Sigmoid colon (tissue), 4 donors: ENCODE data around the gene SOAT2.

ENCODE experiments used
- CTCF ChIP-seq, 4 experiments: fragments of 450-650 bp in 3 of 4; fragments of 200-600 bp in 1 of 4; IDR thresholded peaks; one replicate each; pipeline ENCODE4 v1.5.1; 2016 to 2019; ENCODE audit warnings: antibody characterized with exemption in 4 of 4, mild to moderate bottlenecking in 3 of 4, moderate library complexity in 2 of 4
- EP300 ChIP-seq, 4 donors: sonication (generic); formaldehyde crosslinking; IDR thresholded peaks; one replicate each; pipeline ENCODE4 v1.6.1; 2017; ENCODE audit warnings: antibody characterized with exemption in 4 of 4
- POLR2A ChIP-seq, 2 donors: fragments of 450-650 bp; IDR thresholded peaks; one replicate each; pipeline ENCODE4 v1.6.1; 2016; ENCODE audit warnings: antibody characterized with exemption in 2 of 2, mild to moderate bottlenecking in 2 of 2, moderate library complexity in 2 of 2
- POLR2AphosphoS5 ChIP-seq, 4 donors: sonication (generic); formaldehyde crosslinking; IDR thresholded peaks; one replicate each; pipeline ENCODE4 v1.6.1; 2017; ENCODE audit warnings: antibody characterized with exemption in 4 of 4

- TF ChIP-seq POLR2AphosphoS5 (IDR thresholded peaks at IDR 0.05) (no peak), CTCF (IDR thresholded peaks at IDR 0.05) (no peak), EP300 (IDR thresholded peaks at IDR 0.05) (no peak), POLR2A (IDR thresholded peaks at IDR 0.05) (no peak)
These were observed 58.0 kb downstream of the SOAT2 start for GRCh38 chr12:53161119-53161911.
